ENCODE data around the gene CLEC11A.
"Not testable (repeated sequence)": the region's sequence is repeated elsewhere in the genome, so short reads cannot be mapped to it uniquely, and the experiment has no call there.

CLEC11A gene

GRCh38 chr19:50723735-50724521, 764 bp downstream of the CLEC11A start:
- no peak for DNase-seq (ENCODE audit: low read depth)

- peak; percentile 99 for DNase-seq (ENCODE audit: low read depth)
Measured at GRCh38 chr19:50724522-50725217, 1.5 kb downstream of the CLEC11A start.

- DNase-seq (ENCODE audit: low read depth), result no peak
Measured at GRCh38 chr19:50725218-50725910, 2.2 kb downstream of the CLEC11A start.

GRCh38 chr19:50725911-50726230, 2.7 kb downstream of the CLEC11A start:
- no peak for DNase-seq (ENCODE audit: low read depth)

- DNase-seq (ENCODE audit: low read depth), result peak; percentile 52
Measured at GRCh38 chr19:50728084-50728737, 5.0 kb downstream of the CLEC11A start.

GRCh38 chr19:50729894-50730293, 6.7 kb downstream of the CLEC11A start:
- DNase-seq (ENCODE audit: low read depth), result no peak

GRCh38 chr19:50735869-50736268, 12.7 kb downstream of the CLEC11A start:
- DNase-seq (ENCODE audit: low read depth), result no peak

- DNase-seq (ENCODE audit: low read depth), result no peak
Measured at GRCh38 chr19:50736338-50736737, 13.2 kb downstream of the CLEC11A start.

GRCh38 chr19:50739132-50739913, 16.2 kb downstream of the CLEC11A start:
- no peak for DNase-seq (ENCODE audit: low read depth)

GRCh38 chr19:50739914-50740426, 16.8 kb downstream of the CLEC11A start:
- DNase-seq (ENCODE audit: low read depth), result no peak

GRCh38 chr19:50741179-50741933, 18.2 kb downstream of the CLEC11A start:
- DNase-seq (ENCODE audit: low read depth), result no peak

- DNase-seq (ENCODE audit: low read depth), result no peak
Measured at GRCh38 chr19:50743537-50743936, 20.4 kb downstream of the CLEC11A start.

- no peak for DNase-seq (ENCODE audit: low read depth)
Measured at GRCh38 chr19:50745221-50745620, 22.1 kb downstream of the CLEC11A start.

GRCh38 chr19:50747141-50747540, 24.0 kb downstream of the CLEC11A start:
- DNase-seq (ENCODE audit: low read depth), result not testable (repeated sequence)

GRCh38 chr19:50749490-50749889, 26.3 kb downstream of the CLEC11A start:
- DNase-seq (ENCODE audit: low read depth), result no peak

GRCh38 chr19:50750010-50750409, 26.8 kb downstream of the CLEC11A start:
- DNase-seq (ENCODE audit: low read depth), result no peak

GRCh38 chr19:50753879-50754278, 30.7 kb downstream of the CLEC11A start:
- no peak for DNase-seq (ENCODE audit: low read depth)

- DNase-seq (ENCODE audit: low read depth), result not testable (repeated sequence)
Measured at GRCh38 chr19:50756244-50756643, 33.1 kb downstream of the CLEC11A start.

GRCh38 chr19:50757624-50758023, 34.5 kb downstream of the CLEC11A start:
- DNase-seq (ENCODE audit: low read depth), result not testable (repeated sequence)

GRCh38 chr19:50759076-50759475, 35.9 kb downstream of the CLEC11A start:
- not testable (repeated sequence) for DNase-seq (ENCODE audit: low read depth)

GRCh38 chr19:50759886-50760285, 36.7 kb downstream of the CLEC11A start:
- DNase-seq (ENCODE audit: low read depth), result no peak

Data from fibroblast of the conjunctiva (primary cell).